ENCODE measurements around the gene TPD52L2.

- no peak for TF ChIP-seq CTCF (IDR thresholded peaks at IDR 0.05)
- no peak for TF ChIP-seq POLR2A (IDR thresholded peaks at IDR 0.05)
Measured at GRCh38 chr20:63821811-63822210, 43.3 kb upstream of the TPD52L2 start.
